ENCODE measurements around the gene RELCH.

- TF ChIP-seq POLR2AphosphoS5 (IDR thresholded peaks at IDR 0.05; ENCODE audit: low read depth, low read length) (no peak), CTCF (IDR thresholded peaks at IDR 0.05) (no peak), REST (IDR thresholded peaks at IDR 0.05; ENCODE audit: insufficient read depth in 1 of 2, low read depth in 2 of 2, low read length in 1 of 2) (no peak)
These were observed 12.6 kb downstream of the RELCH start for GRCh38 chr18:62199629-62200028.

Measured in Panc1 (cell line).